C4-2B (cell line): ENCODE data around the gene ARMH1.

Experiments used
- ZFX ChIP-seq: fragments of 450-650 bp; IDR thresholded peaks from 2 replicates; pipeline ENCODE4 v1.6.1; 2017
- TF ChIP-seq, protein P1 (sequence below): fragments of 450-650 bp; conservative IDR thresholded peaks from 2 replicates; pipeline ENCODE4 v1.5.1; 2017; ENCODE audit warnings: mild to moderate bottlenecking

DNA sequence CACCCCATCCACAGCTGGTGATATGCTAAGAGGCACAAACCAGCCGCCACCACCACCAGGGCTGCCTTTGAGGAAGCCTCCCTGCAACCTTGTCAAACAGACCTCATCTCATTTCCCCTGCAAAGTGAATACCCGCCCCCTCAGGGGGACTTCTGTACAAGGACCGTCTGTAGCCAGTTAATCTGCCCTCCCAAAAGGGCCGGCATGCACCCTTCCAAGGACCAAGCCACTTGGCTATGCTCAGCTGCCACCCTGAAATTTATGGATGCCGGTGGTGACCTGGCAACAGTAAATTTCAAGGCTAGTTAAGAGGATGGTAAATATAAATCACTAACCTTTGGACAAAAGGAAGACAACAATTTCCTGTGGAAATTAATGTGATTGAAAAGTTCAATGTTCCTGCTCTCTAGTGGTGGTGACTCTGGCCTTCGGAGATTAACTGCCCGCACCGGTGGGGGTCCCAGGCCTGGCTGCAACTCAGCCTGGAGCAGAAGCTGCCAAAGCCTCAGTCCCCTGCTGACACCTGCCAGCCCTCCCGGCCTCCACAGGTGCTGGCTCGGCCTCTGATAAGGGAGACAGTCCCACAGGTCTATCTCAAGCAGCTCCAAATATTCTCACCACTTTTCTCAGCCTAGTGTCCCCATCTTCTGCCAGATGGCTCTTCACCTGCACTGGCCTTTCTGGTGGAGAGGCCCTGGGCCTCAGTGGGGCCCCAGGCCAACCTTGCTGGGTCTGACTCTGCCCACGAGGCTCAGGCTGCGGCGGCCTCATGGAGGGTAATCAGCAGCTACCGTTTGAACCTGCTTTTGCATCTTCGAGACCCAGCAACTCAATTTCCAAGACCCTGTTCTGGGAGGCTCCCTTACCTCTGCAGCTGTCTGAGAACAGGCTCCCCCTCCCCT, 12.5 kb upstream of the ARMH1 start:
- TF ChIP-seq, protein P1, sequence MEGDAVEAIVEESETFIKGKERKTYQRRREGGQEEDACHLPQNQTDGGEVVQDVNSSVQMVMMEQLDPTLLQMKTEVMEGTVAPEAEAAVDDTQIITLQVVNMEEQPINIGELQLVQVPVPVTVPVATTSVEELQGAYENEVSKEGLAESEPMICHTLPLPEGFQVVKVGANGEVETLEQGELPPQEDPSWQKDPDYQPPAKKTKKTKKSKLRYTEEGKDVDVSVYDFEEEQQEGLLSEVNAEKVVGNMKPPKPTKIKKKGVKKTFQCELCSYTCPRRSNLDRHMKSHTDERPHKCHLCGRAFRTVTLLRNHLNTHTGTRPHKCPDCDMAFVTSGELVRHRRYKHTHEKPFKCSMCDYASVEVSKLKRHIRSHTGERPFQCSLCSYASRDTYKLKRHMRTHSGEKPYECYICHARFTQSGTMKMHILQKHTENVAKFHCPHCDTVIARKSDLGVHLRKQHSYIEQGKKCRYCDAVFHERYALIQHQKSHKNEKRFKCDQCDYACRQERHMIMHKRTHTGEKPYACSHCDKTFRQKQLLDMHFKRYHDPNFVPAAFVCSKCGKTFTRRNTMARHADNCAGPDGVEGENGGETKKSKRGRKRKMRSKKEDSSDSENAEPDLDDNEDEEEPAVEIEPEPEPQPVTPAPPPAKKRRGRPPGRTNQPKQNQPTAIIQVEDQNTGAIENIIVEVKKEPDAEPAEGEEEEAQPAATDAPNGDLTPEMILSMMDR: no peak
- no peak for TF ChIP-seq ZFX
